ENCODE results near the gene PLA2G4B. TPM values are rescaled to one million over a fixed set of nuclear protein-coding genes. Genes with fewer than 3 reads are reported as not detected.

The PLA2G4B gene
- total and polyA plus RNA-seq, 2 of the 8 experiments (the other 6 are each of a cell fraction or from before 2014, with no cell fraction given), result 4.2 to 9.2 TPM

- TF ChIP-seq ATF3 (IDR thresholded peaks at IDR 0.05; ENCODE audit: insufficient read depth, low read depth, low read length) (no peak), YY1 (IDR thresholded peaks at IDR 0.05; ENCODE audit: low read depth, low read length) (no peak), SP1 (IDR thresholded peaks at IDR 0.05; ENCODE audit: low read depth, low read length) (no peak), FOSL1 (IDR thresholded peaks at IDR 0.05; ENCODE audit: insufficient read depth, low read depth, low read length) (no peak), POU5F1 (IDR thresholded peaks at IDR 0.05; ENCODE audit: low read depth, low read length) (no peak), MAFK (IDR thresholded peaks at IDR 0.05; ENCODE audit: low read depth, low read length) (no peak), TEAD4 (IDR thresholded peaks at IDR 0.05; ENCODE audit: low read depth, low read length) (no peak), RAD21 (IDR thresholded peaks at IDR 0.05 in 1 of 2, conservative IDR thresholded peaks at IDR 0.05 in 1 of 2; ENCODE audit: low read depth in 2 of 2, low read length in 2 of 2) (no peak), JUND (IDR thresholded peaks at IDR 0.05; ENCODE audit: low read length) (no peak)
Measured at GRCh38 chr15:41794081-41794480, 44.6 kb upstream of the PLA2G4B start (continued).
